ENCODE results near the gene PACS2.

GRCh38 chr14:105392131-105393090 lies 77.9 kb downstream of the PACS2 start:
- TF ChIP-seq NR2C2 (CRISPR knock-in tag; IDR thresholded peaks at IDR 0.05): no peak
- no peak for TF ChIP-seq ZBTB43 (CRISPR knock-in tag; IDR thresholded peaks at IDR 0.05)
- no peak for TF ChIP-seq CTCF (IDR thresholded peaks at IDR 0.05)
- no peak for TF ChIP-seq NFE2L1 (CRISPR knock-in tag; IDR thresholded peaks at IDR 0.05)
- no peak for TF ChIP-seq USF2 (CRISPR knock-in tag; IDR thresholded peaks at IDR 0.05)
- TF ChIP-seq OVOL2 (CRISPR knock-in tag; IDR thresholded peaks at IDR 0.05; ENCODE audit: borderline replicate concordance): no peak
- no peak for TF ChIP-seq ATF6 (CRISPR knock-in tag; IDR thresholded peaks at IDR 0.05)
- no peak for TF ChIP-seq NFATC4 (CRISPR knock-in tag; IDR thresholded peaks at IDR 0.05)
- no peak for TF ChIP-seq TP53 (CRISPR knock-in tag; IDR thresholded peaks at IDR 0.05)
- no peak for TF ChIP-seq JUN (CRISPR knock-in tag; IDR thresholded peaks at IDR 0.05)
- no peak for TF ChIP-seq ZNF281 (CRISPR knock-in tag; IDR thresholded peaks at IDR 0.05)
- TF ChIP-seq NFYB (CRISPR knock-in tag; conservative IDR thresholded peaks at IDR 0.05; ENCODE audit: low read depth): no peak
